Body of pancreas (tissue), 4 donors: ENCODE measurements around the gene POGZ. TPM values are rescaled to one million over a fixed set of nuclear protein-coding genes. Genes with fewer than 3 reads are reported as not detected.

Source experiments
- ATAC-seq: fragments of 150-250 bp; one replicate; pipeline ENCODE4 v1.9.1; 2016
- DNase-seq, 4 donors: peaks; one replicate each; pipeline ENCODE4 v3.0.0-alpha.2; 2019
- H3K27ac ChIP-seq, 4 donors: fragments of 200-600 bp; sonication (generic); 1 replicate in 3 of 4; 2 replicates in 1 of 4; pipeline versions ENCODE4 v1.5.1 to v1.6.1; 2016 to 2019; ENCODE audit warnings: mild to moderate bottlenecking in 1 of 4, mixed read lengths in 1 of 4, moderate library complexity in 1 of 4
- H3K27me3 ChIP-seq, 2 donors: fragments of 200-600 bp; sonication (generic); one replicate each; pipeline ENCODE4 v1.6.0; 2016; ENCODE audit warnings: mild to moderate bottlenecking in 1 of 2
- H3K36me3 ChIP-seq, 2 donors: fragments of 200-600 bp; sonication (generic); replicated peaks in 1 of 2; 2 replicates each; pipeline ENCODE4 v1.5.1; 2016; ENCODE audit warnings: low read depth in 2 of 2; ENCODE audit not compliant: insufficient read depth in 1 of 2
- H3K4me1 ChIP-seq: fragments of 200-600 bp; sonication (generic); one replicate; pipeline ENCODE4 v1.6.0; 2016
- H3K4me3 ChIP-seq, 2 donors: fragments of 200-600 bp; sonication (generic); 1 replicate in 1 of 2; 2 replicates in 1 of 2; pipeline ENCODE4 v1.5.1; 2016 to 2019
- H3K9me3 ChIP-seq, 3 donors: fragments of 200-600 bp; sonication (generic); 1 replicate in 2 of 3; 2 replicates in 1 of 3; pipeline ENCODE4 v1.5.1; 2016
- CTCF ChIP-seq, 7 experiments: fragments of 450-650 bp in 4 of 7; fragments of 200-600 bp in 3 of 7; sonication (generic) in 3 of 7; IDR thresholded peaks; one replicate each; pipeline ENCODE4 v1.5.1; 2016 to 2019; ENCODE audit warnings: antibody characterized with exemption in 7 of 7
- POLR2A ChIP-seq, 3 donors: fragments of 450-650 bp; IDR thresholded peaks; one replicate each; pipeline ENCODE4 v1.6.1; 2016; ENCODE audit warnings: antibody characterized with exemption in 3 of 3, mild to moderate bottlenecking in 2 of 3
- WGBS, 2 donors: methylation state at CpG; one replicate each; pipeline ENCODE4 v1.1.5; 2017; 5-methylcytosine and 5-hydroxymethylcytosine counted together
- intact Hi-C: fragments of 100-400 bp; cut with DNase I; formaldehyde crosslinking; loops from one replicate; pipeline ENCODE4 v1.15.1; 2023
- total RNA-seq, 2 donors: library from RNA; depleted of rRNA; stranded (reverse); fragments of >200 nt; gene quantifications; one replicate each; pipeline ENCODE4 v1.1.0, GENCODE V29; 2016

POGZ gene
- total RNA-seq, 2 donors from 2014 or later: 29.8 to 76.8 TPM

GRCh38 chr1:151369302-151369610, 90.0 kb downstream of the POGZ start:
- Histone ChIP-seq H3K27ac (no peak overlapping the region), H3K4me3 (no peak overlapping the region), H3K27me3 (no peaks in the 10 kb centered on the region), H3K4me1 (peaks cover 40% of the 10 kb centered on the region), H3K9me3 (no peaks in the 10 kb centered on the region), H3K36me3 (peaks cover 0 to 7% of the 10 kb centered on the region in 2 donors)
- TF ChIP-seq CTCF (IDR thresholded peaks at IDR 0.05) (no peak), POLR2A (IDR thresholded peaks at IDR 0.05) (no peak)
- WGBS, 2 donors: 80 to 95% methylated on average over 6 to 7 of the region's 7 CpGs
- no peak for ATAC-seq
- no peak for DNase-seq
- intact Hi-C loops: no loop called here

- TF ChIP-seq POLR2A (IDR thresholded peaks at IDR 0.05): no peak
- TF ChIP-seq CTCF (IDR thresholded peaks at IDR 0.05): no peak
- Histone ChIP-seq H3K9me3 (no peaks in the 10 kb centered on the region), H3K27me3 (no peaks in the 10 kb centered on the region), H3K4me1 (peaks cover 40% of the 10 kb centered on the region), H3K36me3 (peaks cover 0 to 7% of the 10 kb centered on the region in 2 donors), H3K4me3 (no peak overlapping the region), H3K27ac (no peak overlapping the region)
- ATAC-seq (no peak), DNase-seq (no peak)
- WGBS, 2 donors: 90 to 96% methylated on average over 12 to 19 of the region's 20 CpGs
- intact Hi-C loops: no loop called here
Measured at GRCh38 chr1:151368393-151369301, 90.6 kb downstream of the POGZ start.

GRCh38 chr1:151367658-151368392, 91.5 kb downstream of the POGZ start:
- intact Hi-C loops: no loop called here
- Histone ChIP-seq H3K27me3 (no peaks in the 10 kb centered on the region), H3K27ac (no peak overlapping the region), H3K36me3 (peaks cover 0 to 7% of the 10 kb centered on the region in 2 donors), H3K4me3 (no peak overlapping the region), H3K4me1 (peaks cover 36% of the 10 kb centered on the region), H3K9me3 (no peaks in the 10 kb centered on the region)
- 75 to 82% methylated on average over 4 to 8 of the region's 8 CpGs for WGBS, 2 donors
- TF ChIP-seq POLR2A (IDR thresholded peaks at IDR 0.05) (no peak), CTCF (IDR thresholded peaks at IDR 0.05) (no peak)
- ATAC-seq (no peak), DNase-seq (peak in 3 of 4 donors; percentile 17 to 51 (median 25))

- 83 to 88% methylated on average over 2 to 4 of the region's 4 CpGs for WGBS, 2 donors
- H3K4me3 ChIP-seq: no peak overlapping the region
- DNase-seq (no peak), ATAC-seq (no peak)
- no peaks in the 10 kb centered on the region for H3K27me3 ChIP-seq
- H3K9me3 ChIP-seq: no peaks in the 10 kb centered on the region
- H3K27ac ChIP-seq: no peak overlapping the region
- TF ChIP-seq POLR2A (IDR thresholded peaks at IDR 0.05): no peak
- no peak for TF ChIP-seq CTCF (IDR thresholded peaks at IDR 0.05)
- intact Hi-C loops: no loop called here
- H3K36me3 ChIP-seq: peaks cover 0 to 7% of the 10 kb centered on the region in 2 donors
- peaks cover 8% of the 10 kb centered on the region for H3K4me1 ChIP-seq
Measured at GRCh38 chr1:151364996-151365395, 94.3 kb downstream of the POGZ start.
